HG03159 (cell line): ENCODE measurements around the gene PALLD.
"Not testable (repeated sequence)": the region's sequence is repeated elsewhere in the genome, so short reads cannot be mapped to it uniquely, and the experiment has no call there.

Source experiments
- ATAC-seq: cut with Tn5 transposase; IDR thresholded peaks from one replicate; pipeline ENCODE4 v1.9.1; 2021; ENCODE audit warnings: mild to moderate bottlenecking, moderate library complexity; ENCODE audit not compliant: unreplicated experiment

The PALLD gene

GRCh38 chr4:168490711-168491110, 6.1 kb upstream of the PALLD start:
- no peak for ATAC-seq

GRCh38 chr4:168491563-168491962, 5.3 kb upstream of the PALLD start:
- no peak for ATAC-seq

- ATAC-seq: no peak
These were observed 1.4 kb downstream of the PALLD start for GRCh38 chr4:168498251-168498650.

GRCh38 chr4:168499241-168499640, 2.4 kb downstream of the PALLD start:
- no peak for ATAC-seq

- ATAC-seq: no peak
These were observed 4.6 kb downstream of the PALLD start for GRCh38 chr4:168501407-168501806.

- ATAC-seq: no peak
These were observed 6.0 kb downstream of the PALLD start for GRCh38 chr4:168502861-168503260.

GRCh38 chr4:168503652-168504362, 7.0 kb downstream of the PALLD start:
- no peak for ATAC-seq

GRCh38 chr4:168504526-168504925, 7.7 kb downstream of the PALLD start:
- no peak for ATAC-seq

GRCh38 chr4:168506014-168506413, 9.2 kb downstream of the PALLD start:
- ATAC-seq: no peak

GRCh38 chr4:168507178-168507815, 10.4 kb downstream of the PALLD start:
- no peak for ATAC-seq

GRCh38 chr4:168508683-168509082, 11.8 kb downstream of the PALLD start:
- no peak for ATAC-seq

- ATAC-seq: no peak
These were observed 12.9 kb downstream of the PALLD start for GRCh38 chr4:168509786-168510185.

- ATAC-seq: no peak
These were observed 15.1 kb downstream of the PALLD start for GRCh38 chr4:168511780-168512489.

GRCh38 chr4:168513826-168514225, 17.0 kb downstream of the PALLD start:
- ATAC-seq: not testable (repeated sequence)

GRCh38 chr4:168514249-168514852, 17.5 kb downstream of the PALLD start:
- no peak for ATAC-seq

- ATAC-seq: no peak
These were observed 18.6 kb downstream of the PALLD start for GRCh38 chr4:168515222-168516011.

- ATAC-seq: no peak
These were observed 20.0 kb downstream of the PALLD start for GRCh38 chr4:168516841-168517240.

GRCh38 chr4:168519576-168519975, 22.7 kb downstream of the PALLD start:
- ATAC-seq: no peak

GRCh38 chr4:168521721-168522120, 24.9 kb downstream of the PALLD start:
- no peak for ATAC-seq

- no peak for ATAC-seq
These were observed 25.5 kb downstream of the PALLD start for GRCh38 chr4:168522356-168522755.
